HUES48 (cell line): Measurements from ENCODE around the gene CDC37L1.

Experiments
- H3K27ac ChIP-seq: one replicate; pipeline ENCODE4 v1.7.0; 2013; ENCODE audit warnings: low read depth, low read length, inconsistent platforms
- H3K27me3 ChIP-seq: 2 replicates; pipeline ENCODE4 v1.6.1; 2013; ENCODE audit warnings: mild to moderate bottlenecking, low read length; ENCODE audit not compliant: control insufficient read depth, insufficient read depth
- H3K36me3 ChIP-seq: 2 replicates; pipeline ENCODE4 v1.6.1; 2013; ENCODE audit warnings: low read length; ENCODE audit not compliant: control insufficient read depth, insufficient read depth
- H3K4me1 ChIP-seq: 2 replicates; pipeline ENCODE4 v1.6.1; 2013; ENCODE audit warnings: mild to moderate bottlenecking, low read length; ENCODE audit not compliant: control insufficient read depth, insufficient read depth
- H3K4me3 ChIP-seq: 2 replicates; pipeline ENCODE4 v1.5.1; 2013; ENCODE audit warnings: mild to moderate bottlenecking, low read depth, low read length
- H3K9ac ChIP-seq: 2 replicates; pipeline ENCODE4 v1.6.1; 2013; ENCODE audit warnings: mild to moderate bottlenecking, low read depth, low read length, moderate library complexity
- H3K9me3 ChIP-seq: 2 replicates; pipeline ENCODE4 v1.6.1; 2013; ENCODE audit warnings: low read length; ENCODE audit not compliant: control insufficient read depth, insufficient read depth

The CDC37L1 gene

GRCh38 chr9:4689687-4690104 lies 10.3 kb downstream of the CDC37L1 start:
- H3K27ac ChIP-seq = peak overlapping the region; percentile 59
- no peaks in the 10 kb centered on the region for H3K9me3 ChIP-seq
- H3K27me3 ChIP-seq = no peaks in the 10 kb centered on the region
- peaks cover 63% of the 10 kb centered on the region for H3K36me3 ChIP-seq
- H3K4me1 ChIP-seq = no peaks in the 10 kb centered on the region
- H3K9ac ChIP-seq = no peak overlapping the region
- no peak overlapping the region for H3K4me3 ChIP-seq

DNA sequence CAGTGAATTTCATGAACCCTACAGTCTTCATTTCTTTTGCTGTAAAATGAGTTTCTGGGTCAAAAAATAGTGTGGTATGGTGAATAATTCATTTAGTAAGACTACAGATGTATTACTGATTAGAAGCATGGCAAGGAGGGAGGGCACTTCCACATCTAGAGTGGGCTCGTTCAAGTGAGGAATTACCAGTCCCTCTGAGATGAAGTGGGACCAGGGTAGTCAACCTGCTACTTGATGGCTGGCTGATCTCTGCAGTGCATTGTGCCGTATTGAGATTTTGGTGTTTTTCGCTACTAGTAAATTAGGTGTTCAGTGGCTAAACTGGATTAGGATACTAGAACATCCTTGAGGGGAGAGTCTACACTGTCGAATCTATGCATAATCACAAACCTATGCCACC lies 10.8 kb downstream of the CDC37L1 start:
- Histone ChIP-seq H3K4me1 (no peaks in the 10 kb centered on the region), H3K4me3 (no peak overlapping the region), H3K9me3 (no peaks in the 10 kb centered on the region), H3K27me3 (no peaks in the 10 kb centered on the region), H3K27ac (peak overlapping the region; percentile 59), H3K9ac (no peak overlapping the region), H3K36me3 (peaks cover 62% of the 10 kb centered on the region)

DNA sequence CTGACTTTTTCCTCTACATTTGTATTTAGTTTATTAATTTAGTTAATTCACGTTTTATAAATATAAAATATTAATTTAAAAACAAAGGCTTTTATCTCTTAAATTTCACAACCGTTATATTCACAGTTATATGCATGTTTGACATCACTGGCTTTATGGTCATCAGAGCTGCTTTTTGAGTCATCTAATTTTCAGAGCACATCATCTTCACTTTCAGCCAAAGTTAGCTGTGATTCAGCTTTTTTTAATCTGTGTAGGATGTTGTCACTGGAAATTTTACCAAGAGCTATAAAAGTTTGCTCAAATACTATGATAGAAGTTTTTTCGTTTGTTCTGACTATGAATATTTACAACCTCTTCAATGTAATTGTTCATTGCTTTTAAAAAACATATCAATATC lies 12.4 kb downstream of the CDC37L1 start:
- no peak overlapping the region for H3K27ac ChIP-seq
- H3K9ac ChIP-seq = no peak overlapping the region
- peaks cover 53% of the 10 kb centered on the region for H3K36me3 ChIP-seq
- H3K4me3 ChIP-seq = no peak overlapping the region
- H3K9me3 ChIP-seq = no peaks in the 10 kb centered on the region
- H3K4me1 ChIP-seq = no peaks in the 10 kb centered on the region
- no peaks in the 10 kb centered on the region for H3K27me3 ChIP-seq

DNA sequence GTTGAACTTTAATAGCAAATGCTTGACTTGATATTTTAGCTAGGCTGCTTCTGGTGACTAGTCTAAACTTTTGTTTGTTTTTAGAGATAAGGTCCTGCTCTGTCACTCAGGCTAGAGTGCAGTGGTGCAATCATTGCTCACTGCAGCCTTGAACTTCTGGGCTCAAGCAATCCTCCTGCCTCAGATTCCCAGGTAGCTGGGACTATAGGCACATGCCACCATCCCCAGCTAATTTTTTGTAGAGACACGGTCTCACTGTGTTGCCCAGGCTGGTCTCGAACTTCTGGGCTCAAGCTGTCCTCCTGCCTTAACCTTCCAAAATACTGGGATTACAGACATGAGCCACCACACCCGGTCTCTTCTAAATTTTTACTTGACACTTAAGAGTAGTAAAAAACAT lies 20.7 kb downstream of the CDC37L1 start:
- H3K4me3 ChIP-seq = no peak overlapping the region
- H3K4me1 ChIP-seq = no peaks in the 10 kb centered on the region; the same call in 1 of the 2 replicates
- no peak overlapping the region for H3K9ac ChIP-seq
- H3K27ac ChIP-seq = no peak overlapping the region
- no peaks in the 10 kb centered on the region for H3K9me3 ChIP-seq
- H3K36me3 ChIP-seq = peaks cover 79% of the 10 kb centered on the region
- no peaks in the 10 kb centered on the region for H3K27me3 ChIP-seq

GRCh38 chr9:4700932-4701331 lies 21.6 kb downstream of the CDC37L1 start:
- H3K4me3 ChIP-seq = no peak overlapping the region
- no peaks in the 10 kb centered on the region for H3K27me3 ChIP-seq
- H3K4me1 ChIP-seq = no peaks in the 10 kb centered on the region; the same call in 1 of the 2 replicates
- no peak overlapping the region for H3K9ac ChIP-seq
- H3K36me3 ChIP-seq = peaks cover 80% of the 10 kb centered on the region
- H3K9me3 ChIP-seq = no peaks in the 10 kb centered on the region
- H3K27ac ChIP-seq = no peak overlapping the region

DNA sequence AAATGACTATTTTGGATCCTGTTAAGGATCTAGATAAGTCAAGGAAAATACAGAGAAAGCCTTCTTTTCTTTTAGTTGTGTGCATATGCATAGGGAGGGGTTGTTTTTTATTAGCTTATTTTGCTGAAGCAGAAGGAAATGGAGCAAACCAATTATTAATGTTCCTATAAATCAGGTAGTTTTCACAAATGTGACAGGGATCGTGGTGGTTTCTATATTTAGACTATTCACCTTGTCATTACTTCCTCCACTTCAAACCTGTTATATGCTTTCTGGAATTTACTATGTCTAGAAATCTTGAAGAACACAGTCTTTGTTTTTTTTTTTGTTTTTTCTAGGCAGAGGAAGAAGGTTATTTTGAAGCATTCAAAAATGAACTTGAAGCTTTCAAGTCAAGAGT lies 22.2 kb downstream of the CDC37L1 start:
- Histone ChIP-seq H3K9ac (no peak overlapping the region), H3K27me3 (no peaks in the 10 kb centered on the region), H3K36me3 (peaks cover 85% of the 10 kb centered on the region), H3K9me3 (no peaks in the 10 kb centered on the region), H3K4me1 (no peaks in the 10 kb centered on the region; the same call in 1 of the 2 replicates), H3K4me3 (no peak overlapping the region), H3K27ac (no peak overlapping the region)

GRCh38 chr9:4704129-4704528 lies 24.8 kb downstream of the CDC37L1 start:
- Histone ChIP-seq H3K27ac (no peak overlapping the region), H3K36me3 (peaks cover 75% of the 10 kb centered on the region), H3K4me3 (no peak overlapping the region), H3K9ac (no peak overlapping the region), H3K4me1 (no peaks in the 10 kb centered on the region), H3K9me3 (no peaks in the 10 kb centered on the region), H3K27me3 (no peaks in the 10 kb centered on the region)

DNA sequence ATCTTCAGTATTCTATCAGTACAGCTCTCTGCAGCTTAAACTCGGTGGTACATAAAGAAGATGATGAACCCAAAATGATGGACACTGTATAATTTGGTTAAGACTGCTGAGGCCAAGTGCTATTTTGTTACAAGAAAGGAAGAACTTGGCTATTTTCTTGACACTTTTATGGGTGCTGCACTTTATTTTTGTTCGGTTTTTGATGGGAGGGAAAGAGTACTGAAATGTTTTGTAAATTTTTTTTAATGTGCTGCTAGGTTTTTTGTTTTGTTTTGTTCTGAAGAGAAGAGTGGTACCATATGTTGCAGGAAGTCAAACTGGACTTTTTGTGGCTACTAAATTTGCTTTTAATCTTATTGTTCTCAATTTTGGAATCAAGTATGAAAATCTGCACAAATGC lies 26.7 kb downstream of the CDC37L1 start:
- Histone ChIP-seq H3K9me3 (no peaks in the 10 kb centered on the region), H3K9ac (no peak overlapping the region), H3K27me3 (no peaks in the 10 kb centered on the region), H3K27ac (no peak overlapping the region), H3K4me3 (no peak overlapping the region), H3K36me3 (peaks cover 65% of the 10 kb centered on the region), H3K4me1 (no peaks in the 10 kb centered on the region)

DNA sequence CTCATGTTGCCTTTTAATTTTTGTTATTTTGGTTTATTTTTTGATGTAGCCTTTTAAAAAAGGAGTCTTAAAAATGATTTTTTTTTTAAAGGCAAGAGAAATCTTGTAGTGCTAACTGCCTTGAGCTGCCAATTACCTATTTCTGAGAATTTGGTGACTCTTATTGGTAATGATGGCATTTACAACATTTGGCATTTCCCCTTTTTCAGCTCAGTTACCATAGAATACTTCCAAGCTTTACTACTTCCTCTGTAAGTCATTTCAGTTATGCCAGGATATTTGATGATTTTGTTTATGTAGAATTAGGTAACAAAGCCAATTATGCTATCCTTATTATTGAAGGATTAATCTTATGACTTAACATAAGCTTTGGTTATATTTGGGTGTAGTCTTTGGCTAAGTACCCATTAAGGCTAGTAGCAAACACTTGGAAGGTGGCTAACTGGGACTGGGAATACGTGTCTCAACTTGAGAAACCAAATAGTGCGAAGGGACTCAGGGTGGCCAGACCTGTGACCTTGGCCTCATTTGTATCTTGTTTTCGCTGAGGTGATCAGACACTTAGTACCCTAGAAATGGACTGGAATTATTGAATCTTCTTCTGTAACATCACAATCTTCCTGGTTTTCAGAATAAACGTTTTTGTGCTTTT lies 27.7 kb downstream of the CDC37L1 start:
- Histone ChIP-seq H3K27me3 (no peaks in the 10 kb centered on the region), H3K4me3 (no peak overlapping the region), H3K36me3 (peaks cover 65% of the 10 kb centered on the region)

GRCh38 chr9:4709380-4709779 lies 30.0 kb downstream of the CDC37L1 start:
- H3K4me3 ChIP-seq = no peak overlapping the region
- H3K9ac ChIP-seq = no peak overlapping the region
- H3K4me1 ChIP-seq = no peaks in the 10 kb centered on the region
- peaks cover 69% of the 10 kb centered on the region for H3K36me3 ChIP-seq
- peaks cover 6% of the 10 kb centered on the region; the same call in 1 of the 2 replicates for H3K9me3 ChIP-seq
- H3K27ac ChIP-seq = no peak overlapping the region
- no peaks in the 10 kb centered on the region for H3K27me3 ChIP-seq

More for the DNA sequence above, 27.7 kb downstream of the CDC37L1 start:
- Histone ChIP-seq H3K9ac (no peak overlapping the region), H3K4me1 (no peaks in the 10 kb centered on the region), H3K9me3 (no peaks in the 10 kb centered on the region), H3K27ac (no peak overlapping the region)

GRCh38 chr9:4713849-4714248 lies 34.5 kb downstream of the CDC37L1 start:
- H3K36me3 ChIP-seq = peaks cover 76% of the 10 kb centered on the region

More at GRCh38 chr9:4713849-4714248, 34.5 kb downstream of the CDC37L1 start:
- H3K4me3 ChIP-seq = no peak overlapping the region
- H3K4me1 ChIP-seq = no peaks in the 10 kb centered on the region
- H3K9me3 ChIP-seq = peaks cover 6% of the 10 kb centered on the region; the same call in 1 of the 2 replicates
- H3K27me3 ChIP-seq = no peaks in the 10 kb centered on the region
- H3K9ac ChIP-seq = no peak overlapping the region
- H3K27ac ChIP-seq = no peak overlapping the region
